WTC11 (cell line): Measurements from ENCODE around the gene TTLL3. TPM values are rescaled to one million over a fixed set of nuclear protein-coding genes. Genes with fewer than 3 reads are reported as not detected.

Source experiments
- ATAC-seq: fragments of 200-7000 bp; cut with Tn5 transposase; 2 replicates; pipeline ENCODE4 v1.10.0; 2021; ENCODE audit warnings: mild to moderate bottlenecking, moderate library complexity
- CTCF ChIA-PET: fragments of 300-600 bp; sonication (Branson Sonifier 250); formaldehyde crosslinking; loops from one replicate; lab custom pipeline; 2021; ENCODE audit warnings: antibody characterized with exemption; lab: Charles Lee
- POLR2A ChIA-PET: fragments of 350-600 bp; sonication (Branson Sonifier 250); formaldehyde crosslinking; loops from one replicate; lab custom pipeline; 2021; ENCODE audit warnings: antibody characterized with exemption; lab: Charles Lee
- DNase-seq: peaks from one replicate; pipeline ENCODE4 v3.0.0; 2021; ENCODE audit warnings: low spot score
- H3K27ac Mint-ChIP-seq: 2 replicates; pipeline ENCODE4 v1.8.0; 2021; ENCODE audit warnings: mixed read lengths
- H3K27me3 Mint-ChIP-seq: 2 replicates; pipeline ENCODE4 v1.8.0; 2021; ENCODE audit warnings: low read depth, mild to moderate bottlenecking, moderate library complexity, mixed read lengths
- H3K36me3 Mint-ChIP-seq: 2 replicates; pipeline ENCODE4 v1.8.0; 2021; ENCODE audit warnings: mixed read lengths
- H3K4me1 Mint-ChIP-seq: 2 replicates; pipeline ENCODE4 v1.8.0; 2022; ENCODE audit warnings: mixed read lengths
- H3K4me3 Mint-ChIP-seq: 2 replicates; pipeline ENCODE4 v1.8.0; 2021; ENCODE audit warnings: mild to moderate bottlenecking, moderate library complexity, mixed read lengths
- H3K9me3 Mint-ChIP-seq: 2 replicates; pipeline ENCODE4 v1.8.0; 2021; ENCODE audit warnings: mixed read lengths
- CBFB ChIP-seq: sonication (generic); formaldehyde crosslinking; IDR thresholded peaks from 2 replicates; pipeline ENCODE4 v1.8.1; 2022; ENCODE audit warnings: mild to moderate bottlenecking, low read depth, missing genetic modification reagents
- CREM ChIP-seq: sonication (generic); formaldehyde crosslinking; IDR thresholded peaks from 2 replicates; pipeline ENCODE4 v1.8.1; 2022; ENCODE audit warnings: mild to moderate bottlenecking, missing genetic modification reagents, moderate library complexity
- CTCF ChIP-seq: fragments of 200-600 bp; IDR thresholded peaks from 2 replicates; pipeline ENCODE4 v1.8.0; 2022; ENCODE audit warnings: antibody characterized with exemption
- E2F1 ChIP-seq: sonication (generic); formaldehyde crosslinking; IDR thresholded peaks from 2 replicates; pipeline ENCODE4 v1.8.0; 2022; ENCODE audit warnings: mild to moderate bottlenecking, missing genetic modification reagents
- E2F5 ChIP-seq: sonication (generic); formaldehyde crosslinking; IDR thresholded peaks from 2 replicates; pipeline ENCODE4 v1.8.1; 2022; ENCODE audit warnings: mild to moderate bottlenecking, moderate library complexity, missing genetic modification reagents
- EMX1 ChIP-seq: fragments of 250-450 bp; sonication (Bioruptor Pico); IDR thresholded peaks from 2 replicates; pipeline ENCODE4 v1.8.0; 2021; ENCODE audit warnings: mild to moderate bottlenecking
- HMGXB4 ChIP-seq: sonication (generic); formaldehyde crosslinking; IDR thresholded peaks from 2 replicates; pipeline ENCODE4 v1.8.1; 2023; ENCODE audit warnings: mild to moderate bottlenecking, moderate library complexity, missing genetic modification reagents
- JUN ChIP-seq: sonication (generic); formaldehyde crosslinking; IDR thresholded peaks from 2 replicates; pipeline ENCODE4 v1.8.0; 2023; ENCODE audit warnings: mild to moderate bottlenecking, missing genetic modification reagents
- KAT7 ChIP-seq: sonication (generic); formaldehyde crosslinking; IDR thresholded peaks from 2 replicates; pipeline ENCODE4 v1.8.1; 2023; ENCODE audit warnings: missing genetic modification reagents, mild to moderate bottlenecking, borderline replicate concordance
- MAX ChIP-seq: sonication (generic); formaldehyde crosslinking; IDR thresholded peaks from 2 replicates; pipeline ENCODE4 v1.8.0; 2022; ENCODE audit warnings: mild to moderate bottlenecking, missing genetic modification reagents
- PRDM15 ChIP-seq: sonication (generic); formaldehyde crosslinking; IDR thresholded peaks from 2 replicates; pipeline ENCODE4 v1.8.0; 2022; ENCODE audit warnings: missing genetic modification reagents
- RORB ChIP-seq: fragments of 250-450 bp; sonication (Bioruptor Pico); IDR thresholded peaks from 2 replicates; pipeline ENCODE4 v1.9.0; 2021; ENCODE audit warnings: mild to moderate bottlenecking
- SMAD4 ChIP-seq: sonication (generic); formaldehyde crosslinking; IDR thresholded peaks from 2 replicates; pipeline ENCODE4 v1.8.0; 2022; ENCODE audit warnings: mild to moderate bottlenecking, missing genetic modification reagents
- SOX15 ChIP-seq: fragments of 250-450 bp; sonication (Bioruptor Pico); IDR thresholded peaks from 2 replicates; pipeline ENCODE4 v1.9.0; 2021; ENCODE audit warnings: mild to moderate bottlenecking
- TEAD1 ChIP-seq: sonication (generic); formaldehyde crosslinking; IDR thresholded peaks from 2 replicates; pipeline ENCODE4 v1.8.0; 2022; ENCODE audit warnings: mild to moderate bottlenecking, missing genetic modification reagents
- TEAD4 ChIP-seq: sonication (generic); formaldehyde crosslinking; IDR thresholded peaks from 2 replicates; pipeline ENCODE4 v1.8.0; 2022; ENCODE audit warnings: mild to moderate bottlenecking, missing genetic modification reagents
- ZNF121 ChIP-seq: sonication (generic); formaldehyde crosslinking; IDR thresholded peaks from 2 replicates; pipeline ENCODE4 v1.8.0; 2023; ENCODE audit warnings: missing genetic modification reagents
- ZNF219 ChIP-seq: sonication (generic); formaldehyde crosslinking; IDR thresholded peaks from 2 replicates; pipeline ENCODE4 v1.8.0; 2023; ENCODE audit warnings: missing genetic modification reagents, mild to moderate bottlenecking, borderline replicate concordance
- ZNF232 ChIP-seq: sonication (generic); formaldehyde crosslinking; IDR thresholded peaks from 2 replicates; pipeline ENCODE4 v1.8.0; 2022; ENCODE audit warnings: mild to moderate bottlenecking, missing genetic modification reagents
- ZNF416 ChIP-seq: fragments of 250-450 bp; sonication (Bioruptor Pico); IDR thresholded peaks from 2 replicates; pipeline ENCODE4 v1.9.0; 2021; ENCODE audit warnings: mild to moderate bottlenecking, inconsistent platforms
- ZNF512 ChIP-seq: sonication (generic); formaldehyde crosslinking; IDR thresholded peaks from 2 replicates; pipeline ENCODE4 v1.8.1; 2022; ENCODE audit warnings: missing genetic modification reagents, borderline replicate concordance
- total RNA-seq: library from RNA; stranded (reverse); gene quantifications from 3 replicates; pipeline ENCODE4 v1.2.3, GENCODE V29; 2021

The TTLL3 gene
- total RNA-seq, 1 experiment from 2014 or later = 14.7 TPM

GRCh38 chr3:9862391-9863057 lies 52.5 kb downstream of the TTLL3 start (continued):
- TF ChIP-seq E2F1 (CRISPR knock-in tag) = 0 out of 2 replicates have a peak, but pooled peaks have one; percentile 28
- TF ChIP-seq CREM = no peak
- no peak for TF ChIP-seq ZNF512 (CRISPR knock-in tag)

GRCh38 chr3:9863058-9863772 lies 53.2 kb downstream of the TTLL3 start:
- TF ChIP-seq CTCF = no peak
- TF ChIP-seq TEAD1 (CRISPR knock-in tag) = no peak
- no peak for TF ChIP-seq EMX1 (CRISPR knock-in tag)
- TF ChIP-seq CBFB = no peak
- TF ChIP-seq TEAD4 (CRISPR knock-in tag) = no peak
- TF ChIP-seq RORB = no peak
- no peak for TF ChIP-seq KAT7 (CRISPR knock-in tag)
- TF ChIP-seq ZNF232 (CRISPR knock-in tag) = no peak
- no peak for TF ChIP-seq ZNF512 (CRISPR knock-in tag)
- TF ChIP-seq ZNF219 (CRISPR knock-in tag) = no peak
- TF ChIP-seq SMAD4 = no peak
- no peak for TF ChIP-seq SOX15 (CRISPR knock-in tag)
- TF ChIP-seq ZNF416 (CRISPR knock-in tag) = no peak
- TF ChIP-seq E2F5 (CRISPR knock-in tag) = no peak
- no peak for TF ChIP-seq CREM
- no peak for TF ChIP-seq JUN (CRISPR knock-in tag)
- TF ChIP-seq HMGXB4 (CRISPR knock-in tag) = no peak
- TF ChIP-seq PRDM15 = no peak
- TF ChIP-seq ZNF121 (CRISPR knock-in tag) = no peak
- no peak for TF ChIP-seq MAX
- Mint-ChIP-seq H3K36me3 (no peaks in the 10 kb centered on the region), H3K9me3 (no peaks in the 10 kb centered on the region), H3K4me3 (no peak overlapping the region), H3K4me1 (peaks cover 23% of the 10 kb centered on the region), H3K27ac (no peak overlapping the region), H3K27me3 (peaks cover 12% of the 10 kb centered on the region)
- DNase-seq = no peak
- ChIA-PET CTCF (interaction anchor here (0.5 to 2.5 kb wide), 5 partner anchors 21 to 1290 kb away, joined by 3 to 9 read pairs (median 3); no protein-coding TSS in a partner anchor), POLR2A (no interaction called here)
- ATAC-seq = peak; percentile 6
